ENCODE data around the gene DRD1.
"Not testable (repeated sequence)": the region's sequence is repeated elsewhere in the genome, so short reads cannot be mapped to it uniquely, and the experiment has no call there.

DRD1 gene

DNA sequence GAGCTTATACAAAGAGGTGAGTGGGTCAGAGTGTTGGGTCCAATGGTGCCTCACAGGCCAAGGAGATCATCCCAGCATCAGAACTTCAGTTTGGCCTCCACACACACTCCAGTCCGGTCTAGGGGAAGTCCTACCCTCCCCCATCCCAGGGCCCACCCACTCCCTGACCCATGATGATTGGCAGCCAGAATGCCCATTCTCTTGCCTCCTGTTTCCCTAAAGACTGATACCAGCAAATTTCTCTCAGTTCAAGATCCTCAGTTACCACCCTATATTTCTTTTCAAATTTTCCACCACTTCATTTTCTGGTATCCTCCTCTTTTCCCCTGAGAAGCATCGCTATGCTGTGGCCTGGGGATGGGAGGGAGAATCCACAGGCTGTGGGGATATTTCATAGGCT, 21.9 kb downstream of the DRD1 start:
- no peak for DNase-seq

DNA sequence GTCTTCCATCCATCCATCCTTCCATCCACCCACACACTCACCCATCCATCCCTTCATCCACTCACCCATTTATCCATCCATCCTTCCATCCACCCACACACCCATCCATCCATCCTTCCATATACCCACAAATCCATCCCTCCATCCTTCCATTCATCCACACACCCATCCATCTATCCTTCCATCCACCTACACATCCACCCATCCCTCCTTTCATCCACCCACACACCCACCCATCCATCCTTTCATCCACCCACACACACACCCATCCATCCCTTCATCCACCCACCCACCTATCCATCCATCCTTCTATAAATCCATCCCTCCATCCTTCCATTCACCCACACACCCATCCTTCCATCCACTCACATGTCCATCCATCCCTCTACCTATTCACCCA, 23.6 kb downstream of the DRD1 start:
- no peak for DNase-seq

DNA sequence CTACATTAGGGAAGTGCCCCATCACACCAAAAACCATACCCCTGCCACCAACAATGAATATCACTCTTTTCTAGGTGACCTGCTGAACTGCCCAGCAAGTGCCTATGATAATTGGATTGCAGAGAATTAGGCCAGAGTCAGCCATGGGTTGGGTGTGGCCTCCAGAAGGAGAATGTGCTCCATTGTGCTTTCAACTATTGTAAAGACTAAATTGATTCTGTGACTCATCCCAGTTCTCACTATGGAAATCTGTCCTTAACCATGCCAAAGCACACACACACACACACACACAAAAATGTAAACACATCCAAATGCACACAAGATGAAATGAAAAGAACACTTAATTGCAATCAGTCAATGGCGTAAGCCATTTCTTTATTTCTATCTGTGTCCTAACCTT, 25.7 kb downstream of the DRD1 start:
- DNase-seq = no peak

DNA sequence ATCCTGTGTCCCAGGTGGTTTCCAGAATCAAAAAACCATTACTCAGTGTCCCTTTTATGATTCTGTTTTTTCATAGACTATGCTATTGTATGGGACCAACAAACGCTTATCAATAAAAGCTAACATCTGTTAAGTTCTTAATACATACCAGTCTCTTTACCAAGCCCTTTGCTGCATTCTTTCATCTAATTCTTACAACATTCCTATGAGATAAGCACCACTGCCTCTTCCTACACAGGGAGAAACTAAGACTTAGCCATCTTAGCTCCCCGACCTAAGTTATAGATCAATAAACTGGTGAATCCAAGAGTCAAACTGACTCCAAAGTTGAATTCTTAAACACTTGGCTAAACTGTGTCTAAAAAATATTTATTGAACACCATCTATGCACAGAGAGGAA, 26.6 kb downstream of the DRD1 start:
- no peak for DNase-seq

DNA sequence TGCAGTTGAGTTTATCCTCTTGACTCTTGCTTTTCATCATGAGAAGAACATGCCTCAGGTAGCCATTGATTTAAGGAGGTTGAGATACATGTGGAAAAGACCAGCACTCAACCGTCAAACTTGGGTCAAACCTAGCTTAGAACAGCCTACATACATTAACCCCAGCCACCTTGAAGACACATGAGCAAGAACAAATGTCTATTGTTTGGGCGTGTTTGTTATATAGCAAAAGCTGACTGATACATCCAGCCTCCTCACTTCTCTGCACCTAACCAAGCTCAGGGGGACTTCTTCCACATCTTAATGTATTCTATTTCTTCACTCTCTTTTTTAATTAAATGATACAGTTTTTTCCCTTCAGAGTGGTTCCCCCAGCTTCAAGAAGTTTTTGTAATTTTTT, 28.7 kb downstream of the DRD1 start:
- no peak for DNase-seq

DNA sequence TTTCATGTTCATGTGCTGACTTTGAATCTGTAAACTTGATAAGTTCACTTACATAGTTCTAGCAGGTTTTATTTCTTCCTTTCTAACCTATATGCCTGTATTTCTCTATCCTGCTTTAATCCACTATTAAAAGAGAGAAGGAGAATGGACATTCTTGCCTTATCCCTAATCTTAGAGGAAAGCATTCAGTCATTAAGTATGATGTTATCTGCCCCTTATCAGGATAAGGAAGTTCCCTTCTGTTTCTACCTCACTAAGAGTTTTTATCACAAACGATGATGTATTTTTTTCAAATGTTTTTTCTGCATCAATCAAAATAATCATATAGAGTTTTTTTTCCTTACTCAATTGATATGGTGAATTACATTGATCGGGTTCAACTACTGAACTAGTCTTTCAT, 33.1 kb downstream of the DRD1 start:
- no peak for DNase-seq

DNA sequence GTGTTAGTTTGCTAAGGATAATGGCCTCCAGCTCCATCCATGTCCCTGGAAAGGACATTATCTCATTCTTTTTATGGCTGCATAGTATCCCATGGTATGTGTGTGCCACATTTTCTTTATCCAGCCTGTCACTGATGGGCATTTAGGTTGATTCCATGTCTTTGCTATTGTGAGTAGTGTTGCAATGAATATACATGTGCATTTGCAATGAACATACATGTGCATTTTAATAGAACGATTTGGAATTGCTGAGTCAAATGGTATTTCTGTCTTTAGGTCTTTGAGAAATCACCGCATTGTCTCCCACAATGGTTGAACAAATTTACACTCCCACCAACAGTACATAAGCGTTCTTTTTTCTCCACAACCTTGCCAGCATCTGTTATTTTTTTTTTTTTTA, 37.7 kb downstream of the DRD1 start:
- DNase-seq = no peak

DNA sequence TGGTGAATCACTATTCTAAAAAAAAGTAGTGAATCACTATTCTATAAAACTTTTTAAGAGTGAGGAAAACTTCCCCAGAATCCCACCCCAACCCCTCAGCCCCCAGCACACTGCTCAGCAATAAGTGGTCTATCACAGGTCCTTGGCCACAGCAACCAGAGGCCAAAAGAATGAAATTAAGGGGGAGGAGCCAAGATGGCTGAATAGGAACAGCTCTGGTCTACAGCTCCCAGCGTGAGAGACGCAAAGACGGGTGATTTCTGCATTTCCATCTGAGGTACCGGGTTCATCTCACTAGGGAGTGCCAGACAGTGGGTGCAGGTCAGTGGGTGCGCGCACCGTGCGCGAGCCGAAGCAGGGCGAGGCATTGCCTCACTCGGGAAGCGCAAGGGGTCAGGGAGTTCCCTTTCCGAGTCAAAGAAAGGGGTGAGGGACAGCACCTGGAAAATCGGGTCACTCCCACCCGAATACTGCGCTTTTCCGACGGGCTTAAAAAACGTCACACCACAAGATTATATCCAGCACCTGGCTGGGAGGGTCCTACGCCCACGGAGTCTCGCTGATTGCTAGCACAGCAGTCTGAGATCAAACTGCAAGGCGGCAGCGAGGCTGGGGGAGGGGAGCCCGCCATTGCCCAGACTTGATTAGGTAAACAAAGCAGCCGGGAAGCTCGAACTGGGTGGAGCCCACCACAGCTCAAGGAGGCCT, 46.2 kb downstream of the DRD1 start:
- DNase-seq = not testable (repeated sequence)

DNA sequence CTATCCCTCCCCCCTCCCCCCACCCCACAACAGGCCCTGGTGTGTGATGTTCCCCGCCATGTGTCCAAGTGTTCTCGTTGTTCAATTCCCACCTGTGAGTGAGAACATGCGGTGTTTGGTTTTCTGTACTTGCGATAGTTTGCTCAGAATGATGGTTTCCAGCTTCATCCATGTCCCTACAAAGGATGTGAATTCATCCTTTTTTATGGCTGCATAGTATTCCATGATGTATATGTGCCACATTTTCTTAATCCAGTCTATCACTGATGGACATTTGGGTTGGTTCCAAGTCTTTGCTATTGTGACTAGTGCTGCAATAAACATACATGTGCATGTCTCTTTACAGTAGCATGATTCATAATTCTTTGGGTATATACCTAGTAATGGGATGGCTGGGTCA, 48.6 kb downstream of the DRD1 start:
- not testable (repeated sequence) for DNase-seq

DNA sequence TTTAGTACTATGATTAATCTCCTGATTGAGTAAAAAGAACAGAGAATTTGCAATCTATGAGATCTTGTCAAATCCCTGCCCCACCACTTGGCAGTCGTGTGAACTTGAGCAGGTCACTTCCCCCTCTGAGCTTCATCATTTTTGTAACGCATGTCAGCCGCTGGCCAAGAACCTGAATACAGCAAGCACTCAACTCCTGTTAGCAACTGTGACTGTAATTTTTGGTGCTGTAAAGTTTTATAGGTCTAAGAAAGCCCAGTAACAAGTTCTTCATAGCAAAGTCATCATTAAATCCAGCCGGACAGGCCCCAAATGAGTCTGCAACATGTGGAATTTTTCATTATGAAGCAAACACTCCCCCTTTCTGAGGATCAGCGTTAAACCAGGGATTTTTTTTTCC, 49.4 kb downstream of the DRD1 start:
- DNase-seq = no peak

DNA sequence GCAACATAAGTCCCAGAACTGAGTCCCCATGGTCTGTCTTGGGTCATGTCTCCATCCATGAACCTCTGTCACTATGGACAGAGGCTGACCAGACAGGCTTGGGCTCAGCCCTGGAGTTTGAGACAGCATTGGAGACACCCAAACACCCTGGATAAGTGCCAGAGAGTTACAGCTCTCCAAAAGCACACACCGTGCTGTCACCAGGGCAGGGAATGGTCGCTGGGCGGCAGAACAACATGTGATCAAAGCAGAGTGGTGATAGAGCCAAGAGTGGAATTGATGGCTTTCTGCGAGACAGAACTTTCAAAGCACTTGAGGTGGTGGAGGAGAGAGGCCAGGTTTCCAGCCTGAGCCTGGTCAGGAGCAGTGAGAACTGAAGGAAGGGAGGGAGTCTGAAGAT, 50.1 kb downstream of the DRD1 start:
- DNase-seq = no peak

DNA sequence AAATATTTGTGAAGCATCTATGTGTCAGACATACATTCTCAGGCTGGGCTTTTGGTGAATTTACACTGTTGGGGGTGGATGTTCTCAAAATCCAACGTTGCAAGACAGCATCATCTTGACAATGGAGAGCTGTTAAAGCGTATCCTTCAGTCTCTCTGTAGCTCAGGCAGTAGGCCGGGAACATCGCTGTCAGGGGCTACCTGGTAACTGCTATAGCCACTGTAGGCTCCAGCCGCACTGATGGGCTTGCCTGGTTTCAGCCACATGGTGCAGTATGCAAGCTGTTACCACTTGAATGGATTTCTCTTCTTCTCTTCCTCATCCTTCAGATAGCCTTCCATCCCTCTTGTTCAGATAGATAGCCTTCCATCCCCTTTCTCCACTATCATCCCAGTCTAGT, 51.7 kb downstream of the DRD1 start:
- no peak for DNase-seq

DNA sequence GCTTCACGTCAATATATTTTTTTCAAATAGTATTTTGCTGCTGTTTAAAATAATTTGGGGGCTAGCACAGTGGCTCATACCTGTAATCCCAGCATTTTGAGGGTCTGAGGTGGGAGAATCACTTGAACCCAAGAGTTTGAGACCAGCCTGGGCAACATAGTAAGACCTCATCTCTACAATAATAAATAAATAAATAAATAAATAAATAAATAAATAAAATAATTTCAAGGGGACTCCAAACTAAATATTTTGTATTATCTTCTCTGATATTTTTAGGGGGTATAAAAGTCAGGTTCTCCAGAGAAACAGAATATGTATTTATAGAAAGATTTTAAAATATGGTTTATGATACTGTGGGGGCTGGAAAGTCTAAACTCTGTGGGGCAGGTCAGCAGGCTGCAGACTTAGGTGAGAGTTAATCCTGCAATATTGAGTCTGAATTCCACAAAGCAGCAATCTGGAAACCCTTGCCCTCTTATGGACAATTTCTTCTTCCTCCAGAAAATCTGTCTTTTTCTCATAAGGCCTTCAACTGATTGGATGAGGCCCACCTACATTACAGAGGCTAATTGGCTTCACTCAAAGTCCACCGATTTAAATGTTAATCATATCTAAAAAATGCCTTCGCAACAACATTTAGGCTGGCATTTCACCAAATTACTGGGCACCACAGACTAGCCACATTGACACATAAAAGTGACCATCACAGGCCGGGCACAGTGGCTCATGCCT, 53.5 kb downstream of the DRD1 start:
- no peak for DNase-seq

Measured in GDM1 (cell line).